Measurements from ENCODE around the gene POU2F3.

The POU2F3 gene

GRCh38 chr11:120285256-120285655 lies 45.3 kb downstream of the POU2F3 start:
- peak; percentile 7 for DNase-seq (ENCODE audit: low read depth)

GRCh38 chr11:120288021-120288420 lies 48.1 kb downstream of the POU2F3 start:
- no peak for DNase-seq (ENCODE audit: low read depth)

- no peak for DNase-seq (ENCODE audit: low read depth)
Observed at GRCh38 chr11:120289426-120289825, 49.5 kb downstream of the POU2F3 start.

GRCh38 chr11:120290956-120291355 lies 51.0 kb downstream of the POU2F3 start:
- no peak for DNase-seq (ENCODE audit: low read depth)

GRCh38 chr11:120293038-120293800 lies 53.3 kb downstream of the POU2F3 start:
- no peak for DNase-seq (ENCODE audit: low read depth)

GRCh38 chr11:120294096-120294495 lies 54.2 kb downstream of the POU2F3 start:
- no peak for DNase-seq (ENCODE audit: low read depth)

- no peak for DNase-seq (ENCODE audit: low read depth)
Observed at GRCh38 chr11:120295099-120295498, 55.2 kb downstream of the POU2F3 start.

GRCh38 chr11:120296554-120296953 lies 56.6 kb downstream of the POU2F3 start:
- no peak for DNase-seq (ENCODE audit: low read depth)

GRCh38 chr11:120298461-120298860 lies 58.5 kb downstream of the POU2F3 start:
- no peak for DNase-seq (ENCODE audit: low read depth)

- DNase-seq (ENCODE audit: low read depth), result no peak
Observed at GRCh38 chr11:120302001-120302805, 62.3 kb downstream of the POU2F3 start.

GRCh38 chr11:120303004-120303637 lies 63.2 kb downstream of the POU2F3 start:
- DNase-seq (ENCODE audit: low read depth), result peak; percentile 82

GRCh38 chr11:120304526-120304925 lies 64.6 kb downstream of the POU2F3 start:
- DNase-seq (ENCODE audit: low read depth), result peak; percentile 41

- DNase-seq (ENCODE audit: low read depth), result no peak
Observed at GRCh38 chr11:120305286-120305685, 65.3 kb downstream of the POU2F3 start.

- peak; percentile 91 for DNase-seq (ENCODE audit: low read depth)
Observed at GRCh38 chr11:120306519-120307242, 66.7 kb downstream of the POU2F3 start.

- DNase-seq (ENCODE audit: low read depth), result no peak
Observed at GRCh38 chr11:120307476-120307875, 67.5 kb downstream of the POU2F3 start.

GRCh38 chr11:120308081-120308480 lies 68.1 kb downstream of the POU2F3 start:
- no peak for DNase-seq (ENCODE audit: low read depth)

- DNase-seq (ENCODE audit: low read depth), result no peak
Observed at GRCh38 chr11:120310870-120311269, 70.9 kb downstream of the POU2F3 start.

GRCh38 chr11:120314861-120315260 lies 74.9 kb downstream of the POU2F3 start:
- no peak for DNase-seq (ENCODE audit: low read depth)

- no peak for DNase-seq (ENCODE audit: low read depth)
Observed at GRCh38 chr11:120316880-120317688, 77.1 kb downstream of the POU2F3 start.

- no peak for DNase-seq (ENCODE audit: low read depth)
Observed at GRCh38 chr11:120317689-120318480, 77.9 kb downstream of the POU2F3 start.
